ENCODE measurements around the gene FADS2. TPM values are rescaled to one million over a fixed set of nuclear protein-coding genes. Genes with fewer than 3 reads are reported as not detected.

The FADS2 gene
- polyA plus RNA-seq, 1 donor (not counting 4 experiments of a cell fraction or from before 2014, with no cell fraction given) = 196 TPM

- Histone ChIP-seq H3K36me3 (ENCODE audit: control insufficient read depth in 2 of 2, extremely low read depth in 1 of 2, insufficient read depth in 2 of 2, low read length in 2 of 2) (peaks cover 11 to 19% of the 10 kb centered on the region in 2 experiments), H3K9ac (ENCODE audit: control insufficient read depth, extremely low read depth, insufficient read depth, low read length) (no peak overlapping the region), H4K20me1 (ENCODE audit: control insufficient read depth, extremely low read depth, insufficient read depth, low read length) (peaks cover 5% of the 10 kb centered on the region), H3K4me3 (ENCODE audit: control insufficient read depth in 2 of 3, extremely low read depth in 1 of 3, insufficient read depth in 2 of 3, low read depth in 1 of 3, low read length in 3 of 3) (no peak overlapping the region), H3K79me2 (ENCODE audit: control insufficient read depth, insufficient read depth, low read length) (peaks cover 48% of the 10 kb centered on the region), H3K9me1 (ENCODE audit: control insufficient read depth, extremely low read depth, insufficient read depth, low read length) (no peaks in the 10 kb centered on the region), H3K27me3 (ENCODE audit: control insufficient read depth, extremely low read depth, insufficient read depth, low read length) (no peaks in the 10 kb centered on the region), H3K4me1 (ENCODE audit: control insufficient read depth, extremely low read depth, insufficient read depth, low read length) (peaks cover 27% of the 10 kb centered on the region), H3K27ac (ENCODE audit: control insufficient read depth, insufficient read depth, low read length) (no peak overlapping the region), H2AFZ (ENCODE audit: control insufficient read depth, low read length) (no peak overlapping the region), H3K4me2 (ENCODE audit: control insufficient read depth, extremely low read depth, insufficient read depth, low read depth, low read length) (no peak overlapping the region), H3K9me3 (ENCODE audit: control insufficient read depth, low read depth, low read length) (no peaks in the 10 kb centered on the region)
- FAIRE-seq = no peak
- TF ChIP-seq CTCF (optimal IDR thresholded peaks at IDR 0.05 in 1 of 3, IDR thresholded peaks at IDR 0.05 in 1 of 3, conservative IDR thresholded peaks at IDR 0.05 in 1 of 3; ENCODE audit: extremely low read depth in 1 of 3, insufficient read depth in 2 of 3, low read length in 3 of 3) = no peak
- no peak for TF ChIP-seq EZH2 (IDR thresholded peaks at IDR 0.05; ENCODE audit: low read length)
- dilution Hi-C loops (cut with MboI; ENCODE audit: extremely low pct_ligation_motif_present, low sequenced_read_pairs) = no loop called here
- no peak for DNase-seq (ENCODE audit: low read depth, low spot score)
Observed at GRCh38 chr11:61834278-61835048, 6.4 kb downstream of the FADS2 start.

GRCh38 chr11:61836193-61836592 lies 8.1 kb downstream of the FADS2 start:
- no peak overlapping the region for H3K9ac ChIP-seq (ENCODE audit: control insufficient read depth, extremely low read depth, insufficient read depth, low read length)

More at GRCh38 chr11:61836193-61836592, 8.1 kb downstream of the FADS2 start:
- Histone ChIP-seq H3K27ac (ENCODE audit: control insufficient read depth, insufficient read depth, low read length) (no peak overlapping the region), H3K79me2 (ENCODE audit: control insufficient read depth, insufficient read depth, low read length) (peaks cover 33% of the 10 kb centered on the region), H3K36me3 (ENCODE audit: control insufficient read depth in 2 of 2, extremely low read depth in 1 of 2, insufficient read depth in 2 of 2, low read length in 2 of 2) (peaks cover 22 to 32% of the 10 kb centered on the region in 2 experiments), H3K4me1 (ENCODE audit: control insufficient read depth, extremely low read depth, insufficient read depth, low read length) (peaks cover 13% of the 10 kb centered on the region), H3K4me2 (ENCODE audit: control insufficient read depth, extremely low read depth, insufficient read depth, low read depth, low read length) (no peak overlapping the region), H3K4me3 (ENCODE audit: control insufficient read depth in 2 of 3, extremely low read depth in 1 of 3, insufficient read depth in 2 of 3, low read depth in 1 of 3, low read length in 3 of 3) (no peak overlapping the region), H3K9me1 (ENCODE audit: control insufficient read depth, extremely low read depth, insufficient read depth, low read length) (no peaks in the 10 kb centered on the region), H2AFZ (ENCODE audit: control insufficient read depth, low read length) (no peak overlapping the region), H4K20me1 (ENCODE audit: control insufficient read depth, extremely low read depth, insufficient read depth, low read length) (peaks cover 5% of the 10 kb centered on the region), H3K9me3 (ENCODE audit: control insufficient read depth, low read depth, low read length) (no peaks in the 10 kb centered on the region), H3K27me3 (ENCODE audit: control insufficient read depth, extremely low read depth, insufficient read depth, low read length) (no peaks in the 10 kb centered on the region)
- DNase-seq (ENCODE audit: low read depth, low spot score) (no peak), FAIRE-seq (no peak)
- TF ChIP-seq EZH2 (IDR thresholded peaks at IDR 0.05; ENCODE audit: low read length) (no peak), CTCF (optimal IDR thresholded peaks at IDR 0.05 in 1 of 3, IDR thresholded peaks at IDR 0.05 in 1 of 3, conservative IDR thresholded peaks at IDR 0.05 in 1 of 3; ENCODE audit: extremely low read depth in 1 of 3, insufficient read depth in 2 of 3, low read length in 3 of 3) (no peak)
- dilution Hi-C loops (cut with MboI; ENCODE audit: extremely low pct_ligation_motif_present, low sequenced_read_pairs) = no loop called here
